DMS 273 (cell line): Measurements from ENCODE around the gene GRIK2.

ENCODE experiments used
- DNase-seq: peaks from one replicate; lab custom pipeline; 2025; ENCODE audit not compliant: unreplicated experiment; lab: John Stamatoyannopoulos, UW

GRIK2 gene

DNA sequence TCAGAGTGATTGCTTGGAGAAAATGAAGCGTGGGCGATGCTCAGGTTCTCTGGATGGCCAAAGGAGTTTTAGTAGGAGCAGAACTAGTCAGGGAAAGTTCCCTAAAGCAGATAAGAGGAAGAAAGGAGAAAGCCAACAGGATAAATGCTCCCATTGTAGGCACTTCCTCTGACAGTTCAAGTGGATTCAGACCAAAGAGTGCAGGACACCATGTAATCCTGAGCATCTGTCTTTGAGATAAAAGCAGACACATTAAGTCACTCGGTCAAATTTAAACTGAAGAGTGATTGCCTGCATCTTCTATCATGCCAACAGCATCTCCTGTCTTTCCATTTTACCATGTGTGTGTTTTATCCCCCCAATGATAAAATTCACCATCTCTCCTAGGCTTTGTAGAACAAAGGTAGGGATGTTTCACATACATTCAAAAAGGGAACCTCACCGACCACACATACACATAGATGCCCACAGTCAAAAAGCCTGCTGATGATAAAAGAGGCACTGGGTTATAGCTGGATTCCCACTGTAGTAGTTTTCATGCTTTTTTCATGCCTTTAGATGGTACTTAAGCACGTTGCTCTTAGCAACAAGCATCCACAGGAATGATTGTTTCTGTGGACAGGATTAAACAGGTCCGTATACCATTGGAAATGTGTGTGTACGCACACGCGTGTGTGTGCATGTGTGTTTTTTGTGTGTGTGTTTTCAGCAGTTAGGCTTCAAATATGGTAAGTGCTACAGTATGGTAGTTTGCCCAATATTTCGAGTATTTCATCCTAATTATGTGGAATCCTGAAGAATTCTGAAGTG, 7.0 kb downstream of the GRIK2 start:
- no peak for DNase-seq

DNA sequence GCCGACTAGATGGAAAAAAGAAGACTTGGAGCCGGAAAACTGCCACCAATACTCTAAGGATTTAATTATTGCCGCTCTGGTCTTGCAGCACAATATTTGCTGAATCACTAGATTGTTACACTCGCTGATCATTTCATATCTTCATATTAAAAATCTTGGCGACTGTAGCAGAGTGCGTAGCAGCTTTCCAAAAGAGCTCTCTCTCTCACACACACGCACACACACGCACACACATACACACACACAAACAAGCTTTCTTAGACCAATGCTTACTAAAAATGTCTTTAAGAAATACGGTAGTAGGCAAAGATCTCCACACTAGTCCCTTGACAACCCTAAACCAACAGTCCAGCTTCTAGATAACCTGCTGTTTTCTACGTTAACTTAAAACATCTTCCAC, 7.7 kb downstream of the GRIK2 start:
- no peak for DNase-seq

DNA sequence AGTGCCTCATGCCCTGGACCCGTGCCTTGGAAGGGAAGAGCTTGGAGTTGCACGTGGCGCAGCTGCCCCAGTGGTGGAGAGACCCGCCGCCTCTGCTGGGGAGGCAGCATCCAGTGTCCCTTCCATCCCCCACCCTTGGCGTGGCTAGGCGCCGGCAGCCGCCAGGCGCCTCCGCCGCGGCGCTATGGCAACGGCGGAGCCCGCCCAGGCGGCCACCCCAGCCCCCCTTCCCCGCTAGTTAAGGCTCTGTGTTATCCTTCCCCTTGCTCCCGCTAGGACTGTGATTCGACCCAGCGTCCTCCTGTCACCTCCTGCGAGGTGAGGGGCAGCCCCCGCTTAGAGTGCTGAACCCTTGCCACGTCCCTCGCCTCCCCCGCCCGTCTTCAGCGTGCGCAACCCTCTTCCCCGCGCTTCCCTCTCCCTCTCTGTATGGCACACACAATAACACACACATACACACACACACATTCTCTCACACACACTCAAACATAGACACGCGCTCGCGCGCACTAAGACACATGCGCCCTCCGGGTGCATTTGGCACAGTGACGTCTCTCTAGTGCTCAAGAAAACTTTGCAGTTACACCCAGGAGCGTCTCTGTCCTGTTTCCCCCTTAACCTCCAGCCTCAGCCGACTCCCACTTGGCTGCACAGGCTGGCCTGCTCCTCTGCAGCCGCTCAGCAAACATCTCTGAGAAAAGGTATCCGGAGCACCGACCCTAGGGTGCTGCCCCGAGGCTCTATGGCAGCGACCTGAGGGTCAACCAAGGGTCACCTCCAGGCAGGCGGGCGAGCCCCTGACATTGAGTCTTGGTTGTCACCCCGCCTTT, 8.5 kb downstream of the GRIK2 start:
- DNase-seq, result no peak

- DNase-seq, result no peak
Observed at GRCh38 chr6:101402622-101403031, 9.1 kb downstream of the GRIK2 start.

- DNase-seq, result no peak
Observed at GRCh38 chr6:101403216-101403945, 9.9 kb downstream of the GRIK2 start.

- no peak for DNase-seq
Observed at GRCh38 chr6:101404775-101405174, 11.3 kb downstream of the GRIK2 start.

DNA sequence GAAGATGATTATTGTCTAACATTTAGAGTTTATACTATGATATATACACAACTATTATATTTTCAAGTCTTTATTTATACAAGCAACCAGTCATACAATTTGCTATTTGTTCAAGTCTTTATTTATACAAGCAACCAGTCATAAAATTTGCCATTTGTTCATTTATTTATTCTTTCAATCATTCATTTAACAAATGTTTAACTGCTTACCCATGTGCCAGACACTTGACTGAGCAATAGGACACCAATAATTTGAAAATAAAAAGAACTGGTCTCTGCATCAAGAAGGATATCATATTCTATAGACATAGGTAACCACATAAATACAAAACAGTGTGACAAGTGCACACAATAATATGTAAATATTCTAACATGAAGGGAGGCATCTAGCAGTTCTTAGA, 20.3 kb downstream of the GRIK2 start:
- DNase-seq, result no peak

DNA sequence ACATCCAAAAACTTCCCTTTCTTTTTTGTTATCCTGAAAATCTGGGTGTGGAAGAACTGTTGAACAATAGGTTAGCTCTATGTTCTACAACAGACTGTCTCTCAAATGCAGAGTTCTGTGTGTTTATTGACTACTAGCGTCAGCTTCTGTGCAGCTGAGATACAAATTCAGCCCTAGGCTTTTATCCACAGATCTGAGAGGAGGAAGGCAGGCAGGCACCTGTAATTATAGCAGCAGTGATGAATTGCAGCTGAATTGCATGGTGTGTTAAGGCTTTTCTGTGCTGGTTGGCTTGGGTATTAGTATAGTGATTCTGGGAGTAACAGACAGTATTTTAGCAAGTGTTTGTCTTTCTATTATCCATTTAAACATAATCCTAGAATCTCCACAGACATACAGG, 24.4 kb downstream of the GRIK2 start:
- DNase-seq, result no peak

DNA sequence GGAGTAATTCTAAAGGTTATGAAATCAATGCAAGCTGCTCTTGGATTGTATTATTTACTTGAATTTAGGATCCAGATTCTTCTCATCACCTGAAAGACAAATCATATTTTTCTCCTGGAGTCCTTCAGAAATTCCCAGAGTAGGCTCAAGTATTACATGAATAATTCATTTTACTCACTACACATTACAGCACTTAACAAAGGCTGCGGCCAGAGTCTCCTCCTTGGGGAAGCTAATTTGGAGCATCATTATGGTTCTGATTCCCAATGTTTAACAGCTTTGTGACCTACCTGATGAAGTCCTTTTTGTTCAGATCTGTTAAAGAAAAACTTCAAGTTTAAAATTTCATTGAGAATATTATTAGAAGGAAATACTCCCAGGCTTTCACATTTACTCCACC, 28.7 kb downstream of the GRIK2 start:
- no peak for DNase-seq

DNA sequence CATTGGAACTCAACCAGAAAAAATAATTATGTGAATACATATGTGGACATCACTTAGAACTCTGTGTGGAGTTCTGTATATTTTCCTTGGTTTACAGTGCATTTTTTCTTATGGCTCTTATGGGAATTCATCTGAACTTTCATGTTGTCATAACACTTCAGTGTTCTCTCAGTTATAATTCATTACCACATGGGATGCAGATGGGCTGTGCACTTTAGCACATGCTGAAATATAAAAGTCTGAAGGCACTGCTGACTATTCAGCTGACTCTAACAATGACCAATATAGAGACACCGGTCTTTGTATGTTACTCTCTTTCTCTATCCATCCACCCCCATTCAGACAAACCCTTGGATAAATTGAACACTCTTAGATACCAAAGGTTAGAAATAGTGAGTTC, 29.3 kb downstream of the GRIK2 start:
- no peak for DNase-seq

- peak; percentile 34 for DNase-seq
Observed at GRCh38 chr6:101429270-101429669, 35.8 kb downstream of the GRIK2 start.

DNA sequence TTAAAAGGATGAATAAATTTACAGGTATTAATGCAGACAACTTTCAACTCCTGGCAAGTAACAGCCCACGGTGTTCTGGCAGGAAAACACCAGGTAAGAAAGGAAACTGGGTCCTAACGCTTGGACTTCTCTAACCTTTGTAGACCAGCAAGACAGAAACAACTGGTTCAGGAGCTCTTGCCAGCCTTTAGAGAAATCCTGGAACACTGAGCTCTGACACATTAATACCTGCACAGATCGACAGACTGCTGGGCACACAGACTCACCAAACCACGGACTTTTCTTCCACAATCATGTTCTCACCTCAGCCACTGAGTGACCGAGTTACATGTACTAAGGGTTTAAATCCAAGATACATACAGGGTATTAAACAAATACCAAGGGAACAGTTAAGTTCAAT, 36.3 kb downstream of the GRIK2 start:
- DNase-seq, result no peak

GRCh38 chr6:101433141-101433540, 39.6 kb downstream of the GRIK2 start:
- no peak for DNase-seq

- no peak for DNase-seq
Observed at GRCh38 chr6:101434601-101435000, 41.1 kb downstream of the GRIK2 start.

- DNase-seq, result no peak
Observed at GRCh38 chr6:101435038-101435437, 41.5 kb downstream of the GRIK2 start.

GRCh38 chr6:101439790-101440189, 46.3 kb downstream of the GRIK2 start:
- DNase-seq, result no peak

DNA sequence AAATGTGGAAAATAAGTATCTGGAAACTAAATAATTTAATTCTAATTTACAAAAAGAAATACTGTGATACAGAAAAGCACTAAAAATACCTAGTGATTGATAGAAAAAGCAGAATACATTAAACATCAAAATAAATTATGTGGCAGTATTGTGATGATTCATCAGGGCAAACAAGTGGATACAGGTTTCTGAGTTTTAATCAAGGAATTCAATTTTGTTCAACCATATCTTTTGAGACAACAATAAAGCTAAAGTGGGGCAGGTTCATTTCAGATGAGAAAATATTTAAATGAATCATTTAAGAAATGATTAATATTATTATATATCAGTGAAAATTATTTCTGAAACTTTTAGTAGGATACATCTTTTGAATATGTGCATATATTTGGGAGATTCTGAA, 49.8 kb downstream of the GRIK2 start:
- no peak for DNase-seq

DNA sequence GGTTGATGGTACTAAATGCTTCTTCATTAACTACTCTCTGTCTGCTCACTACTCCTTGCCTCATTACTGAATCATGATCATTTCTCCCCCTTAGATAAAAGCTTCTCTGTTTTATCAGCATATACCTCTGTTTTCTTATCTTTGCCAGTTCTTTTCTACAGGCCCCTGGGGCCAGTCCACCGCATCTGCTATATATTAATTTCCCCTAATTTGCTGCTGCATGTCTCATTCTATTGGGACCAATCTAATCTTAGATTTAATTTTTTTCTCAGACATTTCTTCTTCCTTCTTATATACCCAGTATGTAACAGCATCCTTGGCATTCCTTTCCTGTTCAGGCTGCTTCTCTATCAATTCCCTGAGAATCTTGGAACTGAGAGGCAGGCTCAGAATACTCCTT, 51.2 kb downstream of the GRIK2 start:
- no peak for DNase-seq

DNA sequence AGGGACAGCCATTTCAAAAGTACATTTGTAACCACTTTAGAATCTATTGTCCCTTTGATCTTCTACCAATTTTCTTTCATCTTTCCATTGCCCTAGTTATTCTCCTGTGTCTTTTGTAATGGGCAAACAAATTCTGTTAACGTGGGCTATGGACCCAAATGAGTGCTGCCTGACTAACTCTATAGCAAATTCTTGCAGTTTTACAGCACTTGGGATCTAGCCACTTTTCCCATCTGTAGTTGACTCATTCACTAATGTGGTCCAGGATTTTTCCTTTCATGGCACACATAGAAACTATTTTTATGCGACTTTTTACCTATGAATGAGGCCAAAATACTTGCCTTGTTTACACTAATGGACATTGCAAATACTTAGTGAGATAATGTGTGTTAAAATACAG, 52.0 kb downstream of the GRIK2 start:
- peak; percentile 10 for DNase-seq

DNA sequence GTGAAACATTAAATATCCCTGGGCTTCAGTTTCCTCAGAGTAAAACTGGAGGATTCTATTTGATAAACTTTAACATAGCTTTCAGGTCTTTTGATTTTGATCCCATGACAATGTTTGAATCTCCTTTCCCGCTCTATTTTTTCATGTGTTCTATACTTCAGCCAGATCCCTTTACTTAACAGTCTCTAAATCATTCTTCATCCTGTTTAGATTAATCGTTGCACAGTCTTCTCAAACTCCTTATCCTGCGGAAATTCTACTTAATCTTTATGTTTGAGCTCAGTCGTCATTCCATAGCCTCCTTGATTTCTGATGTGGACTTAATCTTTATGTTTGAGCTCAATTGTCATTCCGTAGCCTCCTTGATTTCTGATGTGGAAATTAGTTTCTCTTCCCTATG, 57.4 kb downstream of the GRIK2 start:
- no peak for DNase-seq

DNA sequence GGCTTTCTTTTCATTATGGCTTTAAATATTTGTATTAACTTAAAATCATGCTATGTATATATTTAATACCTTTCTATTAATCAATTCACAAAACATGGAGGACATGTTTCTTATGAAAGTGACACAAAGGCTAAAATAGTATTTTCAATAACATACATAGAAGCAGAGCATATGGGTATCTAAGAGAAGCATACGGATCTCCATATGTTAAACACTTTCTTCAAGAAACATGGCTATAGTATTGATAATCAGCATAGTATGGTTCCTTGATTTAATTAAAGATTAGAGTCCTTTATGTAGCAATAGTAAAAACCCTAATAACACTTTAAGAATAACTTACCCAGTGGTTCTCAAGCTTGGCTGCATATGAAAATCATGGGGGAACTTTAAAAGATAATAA, 58.5 kb downstream of the GRIK2 start:
- peak; percentile 8 for DNase-seq

- DNase-seq, result peak; percentile 67
Observed at GRCh38 chr6:101453221-101453620, 59.7 kb downstream of the GRIK2 start.
